Fibroblast of the aortic adventitia (primary cell): ENCODE data around the gene CYREN. TPM values are rescaled to one million over a fixed set of nuclear protein-coding genes. Genes with fewer than 3 reads are reported as not detected.

Experiments
- DNase-seq: peaks from one replicate; pipeline ENCODE4 v3.0.0-alpha.2; 2010; ENCODE audit warnings: low read depth
- H3K4me3 ChIP-seq: 2 replicates; pipeline ENCODE4 v1.5.1; 2011; ENCODE audit warnings: low read depth, mild to moderate bottlenecking, control low read depth, low read length, moderate library complexity
- total RNA-seq: library from RNA; depleted of rRNA; stranded (reverse); fragments of >200 nt; gene quantifications from 2 replicates; pipeline ENCODE4 v1.2.3, GENCODE V29; 2012; ENCODE audit warnings: low replicate concordance
- TF ChIP-seq, protein P1 (sequence below): IDR thresholded peaks from 2 replicates; pipeline ENCODE4 v1.5.1; 2011; ENCODE audit warnings: mild to moderate bottlenecking, low read length, control low read depth, inconsistent platforms; ENCODE audit not compliant: insufficient read depth

The CYREN gene
- total RNA-seq, 1 donor = 46.4 TPM

DNA sequence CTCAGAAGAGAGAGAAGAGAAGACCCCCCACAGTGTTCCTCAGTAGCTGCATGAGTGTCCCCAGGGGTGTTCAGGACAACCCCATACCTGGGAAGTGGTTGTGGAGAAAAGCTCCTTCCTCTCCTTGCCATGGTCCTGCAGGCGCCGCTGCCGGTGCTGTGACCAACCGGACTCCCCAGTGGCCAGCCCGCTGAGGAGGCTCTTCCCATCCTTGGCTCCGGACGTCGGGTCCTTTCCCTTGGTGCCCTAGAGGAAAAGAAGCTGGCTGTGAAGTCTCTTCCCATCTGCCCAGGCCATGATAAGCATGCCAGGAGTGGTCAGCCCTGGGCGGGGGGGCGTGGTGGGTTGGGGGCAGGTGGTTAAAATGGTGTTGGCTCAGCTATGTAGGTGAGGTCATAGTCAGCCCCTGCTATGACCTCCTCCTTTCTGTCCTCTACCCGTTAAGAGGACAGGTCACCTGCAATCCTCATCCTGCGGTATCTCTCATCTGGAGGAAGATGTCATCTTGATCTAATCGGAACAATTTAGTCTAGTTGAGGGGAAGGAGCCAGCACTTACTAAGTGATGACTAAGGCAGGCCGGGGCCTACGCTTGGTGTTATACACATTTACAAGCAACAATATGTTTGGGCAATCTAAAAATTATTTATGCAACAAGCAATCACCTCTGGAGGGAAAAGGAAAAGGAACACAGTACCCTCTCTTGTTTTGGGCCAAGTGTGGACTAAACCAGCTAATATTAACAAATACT is 27.6 kb upstream of the CYREN start:
- no peak for DNase-seq
- H3K4me3 ChIP-seq = no peak overlapping the region
- TF ChIP-seq, protein P1, sequence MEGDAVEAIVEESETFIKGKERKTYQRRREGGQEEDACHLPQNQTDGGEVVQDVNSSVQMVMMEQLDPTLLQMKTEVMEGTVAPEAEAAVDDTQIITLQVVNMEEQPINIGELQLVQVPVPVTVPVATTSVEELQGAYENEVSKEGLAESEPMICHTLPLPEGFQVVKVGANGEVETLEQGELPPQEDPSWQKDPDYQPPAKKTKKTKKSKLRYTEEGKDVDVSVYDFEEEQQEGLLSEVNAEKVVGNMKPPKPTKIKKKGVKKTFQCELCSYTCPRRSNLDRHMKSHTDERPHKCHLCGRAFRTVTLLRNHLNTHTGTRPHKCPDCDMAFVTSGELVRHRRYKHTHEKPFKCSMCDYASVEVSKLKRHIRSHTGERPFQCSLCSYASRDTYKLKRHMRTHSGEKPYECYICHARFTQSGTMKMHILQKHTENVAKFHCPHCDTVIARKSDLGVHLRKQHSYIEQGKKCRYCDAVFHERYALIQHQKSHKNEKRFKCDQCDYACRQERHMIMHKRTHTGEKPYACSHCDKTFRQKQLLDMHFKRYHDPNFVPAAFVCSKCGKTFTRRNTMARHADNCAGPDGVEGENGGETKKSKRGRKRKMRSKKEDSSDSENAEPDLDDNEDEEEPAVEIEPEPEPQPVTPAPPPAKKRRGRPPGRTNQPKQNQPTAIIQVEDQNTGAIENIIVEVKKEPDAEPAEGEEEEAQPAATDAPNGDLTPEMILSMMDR = no peak

DNA sequence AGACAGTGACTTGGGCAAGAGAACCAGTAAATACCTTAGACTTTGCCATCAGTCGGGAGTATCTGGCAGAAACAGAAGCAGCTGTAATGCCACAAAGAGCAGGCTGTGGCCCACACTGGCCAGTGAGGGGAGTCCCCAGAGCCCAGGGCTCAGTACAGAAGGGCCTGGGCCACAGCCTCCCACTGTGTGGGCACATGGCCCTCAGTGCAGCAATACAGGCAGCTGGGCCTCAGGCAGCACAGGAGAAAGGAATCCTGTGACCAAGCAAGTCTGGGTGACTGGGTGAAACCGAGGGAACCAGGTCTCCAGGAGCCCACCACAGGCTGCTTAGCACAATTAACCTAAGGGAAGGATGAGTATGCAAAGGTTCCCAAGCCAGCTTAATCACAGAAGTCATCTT is 26.8 kb upstream of the CYREN start:
- no peak overlapping the region for H3K4me3 ChIP-seq
- DNase-seq = no peak
- TF ChIP-seq, protein P1 = no peak

DNA sequence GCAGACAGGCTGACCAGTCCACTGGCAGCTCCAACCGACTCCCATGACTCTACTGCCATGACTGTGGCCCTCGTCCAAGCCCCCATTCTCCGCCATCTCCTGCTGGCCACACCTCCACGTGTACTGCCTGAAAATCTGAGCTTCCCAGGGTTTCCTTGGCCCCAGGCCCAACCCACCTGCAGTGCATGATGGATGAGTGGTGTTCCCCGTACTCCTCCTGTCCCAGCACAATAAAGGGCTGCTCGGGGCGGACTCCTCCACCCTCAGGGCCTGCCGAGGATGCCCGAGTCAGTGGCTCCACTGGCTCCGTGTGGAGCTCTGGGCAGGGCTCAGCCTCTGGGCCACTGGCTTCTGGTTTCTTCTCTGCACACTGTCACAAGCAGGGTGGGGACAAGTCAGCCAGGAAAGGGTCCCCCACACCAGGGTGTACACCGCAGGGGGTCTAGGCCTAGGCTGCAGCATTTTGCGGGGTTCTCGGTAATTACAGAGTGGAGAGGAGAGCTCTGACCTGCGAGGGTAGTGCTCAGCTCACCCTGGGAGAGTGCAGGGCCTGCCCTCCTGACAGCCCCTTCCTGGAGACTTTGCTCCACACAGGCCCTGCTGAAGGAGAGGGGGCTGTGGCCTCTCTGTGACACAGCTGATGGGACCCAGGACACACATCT is 25.6 kb upstream of the CYREN start:
- no peak overlapping the region for H3K4me3 ChIP-seq
- TF ChIP-seq, protein P1 = no peak
- no peak for DNase-seq

DNA sequence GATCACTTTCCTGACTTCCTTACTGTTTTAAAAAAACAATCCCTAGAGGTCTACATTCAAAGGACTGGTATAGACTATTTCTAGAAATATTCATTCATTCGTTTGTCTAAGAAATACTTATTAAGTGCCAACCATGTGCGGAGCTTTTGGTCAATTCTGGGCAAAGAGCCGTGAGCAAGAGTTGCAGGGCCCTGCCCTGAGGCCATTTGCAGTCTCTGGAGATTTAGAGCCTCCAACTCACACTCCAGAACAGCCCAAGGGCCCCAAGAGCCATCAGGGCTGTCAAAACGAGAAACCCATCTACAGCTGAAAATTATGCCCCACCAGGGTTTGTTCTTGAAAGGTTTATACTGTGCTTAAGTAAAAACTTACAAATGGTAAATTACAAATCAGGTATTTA is 24.6 kb upstream of the CYREN start:
- DNase-seq = no peak

DNA sequence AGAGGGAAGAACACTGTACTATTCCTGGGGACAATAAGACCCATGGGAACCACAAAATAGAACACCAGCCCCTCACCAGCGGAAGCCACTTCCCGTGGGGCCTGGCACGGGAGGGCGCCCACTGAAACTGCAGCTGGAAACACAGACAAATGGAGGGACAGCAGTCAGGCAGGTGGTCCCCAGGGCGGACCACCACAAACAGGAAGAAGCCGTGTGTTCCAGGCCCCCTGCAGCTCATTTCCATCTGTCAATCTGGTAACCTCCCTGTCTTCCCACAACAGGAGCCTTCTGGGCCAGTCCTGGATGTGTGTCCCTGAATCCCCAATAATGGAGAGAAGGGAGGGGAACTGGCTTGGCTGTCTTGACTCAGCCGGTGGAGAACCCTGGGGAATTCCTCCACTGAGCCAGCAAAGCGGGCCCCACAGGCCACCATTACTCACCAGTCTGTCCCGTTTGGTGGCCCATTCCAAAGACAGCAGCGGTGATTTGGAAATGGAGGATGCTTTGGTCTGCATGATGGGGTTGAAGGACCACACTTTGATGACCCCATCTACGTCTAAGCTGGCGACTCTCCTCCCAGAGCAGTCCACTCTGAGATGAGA is 24.1 kb upstream of the CYREN start:
- H3K4me3 ChIP-seq = no peak overlapping the region
- TF ChIP-seq, protein P1 = no peak
- DNase-seq = no peak

More for the DNA sequence above, 24.6 kb upstream of the CYREN start:
- TF ChIP-seq, protein P1 = no peak
- no peak overlapping the region for H3K4me3 ChIP-seq

DNA sequence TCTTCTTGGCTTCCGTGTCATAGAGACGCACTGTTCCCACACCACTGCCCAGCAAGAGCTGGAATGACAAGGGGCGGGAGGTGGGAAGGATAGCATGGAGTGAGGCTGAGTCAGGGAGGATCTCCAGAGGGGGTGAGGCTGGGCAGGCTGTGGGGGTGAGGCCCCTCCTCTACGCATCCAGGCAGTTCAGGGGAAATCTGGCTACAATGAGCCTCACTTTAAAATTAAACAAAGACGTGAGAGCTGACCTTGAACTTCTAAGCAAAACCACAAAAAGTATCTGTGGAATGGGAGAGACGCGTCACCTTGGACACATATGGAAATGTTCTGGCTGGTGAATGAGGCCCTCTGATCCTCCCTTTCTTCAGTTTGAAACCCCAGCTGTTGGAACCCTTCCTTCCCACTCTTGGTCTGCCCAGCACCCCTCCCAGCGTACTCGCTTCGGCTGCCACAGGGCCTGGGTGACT is 23.1 kb upstream of the CYREN start:
- TF ChIP-seq, protein P1 = no peak
- H3K4me3 ChIP-seq = no peak overlapping the region
- DNase-seq = no peak
